Stimulated activated CD8-positive, alpha-beta memory T cell treated with anti-CD3 and anti-CD28 coated beads, Interleukin-12 subunit alpha, Interleukin-12 subunit beta, amount 100 ng/mL, for 24 hours (primary cell): ENCODE data around the gene MTERF2.

ENCODE experiments used
- DNase-seq: peaks from one replicate; pipeline ENCODE4 v3.0.0-alpha.2; 2020; ENCODE audit errors: extremely low read depth

The MTERF2 gene

GRCh38 chr12:106994579-106995220 is 7.8 kb upstream of the MTERF2 start:
- DNase-seq = no peak

DNA sequence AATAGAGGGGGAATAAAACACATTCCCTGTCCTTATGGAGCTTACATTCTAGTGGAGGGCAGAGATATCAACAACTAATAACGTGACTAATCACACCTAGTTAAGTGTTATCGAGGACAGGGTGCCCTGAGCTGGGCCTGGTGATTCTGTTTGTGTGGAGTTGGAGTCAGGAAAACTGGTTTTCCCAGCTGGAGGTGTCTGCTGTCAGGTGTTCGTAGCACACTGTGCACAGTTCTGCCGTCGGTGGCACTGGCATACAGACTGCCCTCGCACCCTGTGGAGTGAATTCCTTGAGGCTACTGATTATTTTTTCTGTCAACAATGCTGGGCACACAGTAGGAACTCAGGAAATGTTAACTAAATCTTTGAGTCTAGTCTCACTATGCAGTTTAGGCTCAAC is 900 bp upstream of the MTERF2 start:
- no peak for DNase-seq

DNA sequence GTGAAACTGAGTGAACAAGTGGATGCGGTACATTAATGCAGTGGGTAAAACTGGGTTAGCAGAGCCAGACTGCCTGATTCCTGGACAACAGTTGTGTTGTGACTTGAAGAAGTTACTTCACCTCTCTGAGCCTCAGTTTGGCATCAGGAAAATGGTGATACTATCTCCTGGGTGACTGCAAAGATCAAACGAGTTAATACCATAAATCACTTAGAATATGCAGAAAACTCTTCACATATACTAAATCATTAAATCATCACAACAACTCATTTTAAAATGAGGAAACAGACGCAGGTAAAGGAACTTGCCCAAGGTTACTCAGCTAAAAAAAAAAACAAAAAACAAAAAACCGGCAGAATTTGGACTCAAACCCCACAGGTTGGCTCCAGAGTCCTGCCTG is 811 bp downstream of the MTERF2 start:
- no peak for DNase-seq

GRCh38 chr12:106985479-106985878 is 1.5 kb downstream of the MTERF2 start:
- DNase-seq = no peak

GRCh38 chr12:106984588-106985137 is 2.3 kb downstream of the MTERF2 start:
- DNase-seq = no peak

- no peak for DNase-seq
These were observed 4.7 kb downstream of the MTERF2 start for GRCh38 chr12:106982229-106982628.

- no peak for DNase-seq
These were observed 5.2 kb downstream of the MTERF2 start for GRCh38 chr12:106981788-106982187.

GRCh38 chr12:106980944-106981343 is 6.0 kb downstream of the MTERF2 start:
- no peak for DNase-seq

- DNase-seq = no peak
These were observed 8.7 kb downstream of the MTERF2 start for GRCh38 chr12:106978035-106978800.

DNA sequence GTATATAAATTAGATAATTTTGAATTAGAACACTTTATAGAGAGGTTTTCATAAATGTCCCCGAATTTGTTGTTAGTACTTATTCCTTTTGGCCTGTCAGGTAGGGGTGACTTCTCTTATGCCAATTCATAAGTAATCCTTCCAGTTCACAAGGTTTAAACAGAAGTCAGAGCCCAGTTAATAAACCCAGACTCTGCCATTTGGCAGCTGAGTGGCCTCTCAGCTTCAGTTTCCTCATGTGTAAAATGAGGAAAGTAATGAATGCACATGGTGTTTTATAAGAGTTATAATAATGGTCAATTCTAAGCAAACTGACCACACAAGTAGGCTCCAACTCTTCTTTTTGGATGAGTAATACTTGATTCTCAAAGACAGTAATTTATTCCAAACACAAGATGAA is 10.3 kb downstream of the MTERF2 start:
- no peak for DNase-seq

DNA sequence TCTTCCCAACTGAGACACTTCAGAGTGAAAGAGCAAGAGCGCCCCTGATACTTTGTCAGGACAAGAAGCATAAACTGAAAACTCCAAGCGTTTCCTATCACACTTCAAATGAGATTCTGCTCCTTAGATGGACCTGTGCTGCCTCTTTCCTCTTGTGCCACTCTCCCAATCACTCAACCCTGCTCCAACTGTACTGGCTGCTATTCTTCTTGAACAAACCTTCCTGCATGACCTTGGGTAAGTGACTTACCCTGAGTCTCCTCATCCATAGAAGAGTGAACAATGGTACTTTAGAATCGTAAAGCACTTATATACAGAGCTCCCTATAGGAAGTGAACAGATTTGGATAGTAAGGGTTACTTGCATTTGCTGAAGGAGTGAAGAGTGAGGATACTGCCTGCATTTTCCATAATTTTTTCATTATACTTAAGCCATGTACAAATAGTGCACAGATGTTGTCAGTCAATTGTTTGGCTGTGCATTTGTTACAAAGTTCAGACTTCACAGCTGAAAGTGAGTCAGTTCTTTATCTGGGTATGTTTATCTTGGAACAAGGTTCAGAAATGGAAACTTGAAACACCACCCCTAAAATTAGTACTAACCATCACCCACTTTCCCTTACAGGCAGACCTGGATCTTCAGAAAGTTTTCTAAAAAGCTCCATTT is 10.8 kb downstream of the MTERF2 start:
- no peak for DNase-seq

DNA sequence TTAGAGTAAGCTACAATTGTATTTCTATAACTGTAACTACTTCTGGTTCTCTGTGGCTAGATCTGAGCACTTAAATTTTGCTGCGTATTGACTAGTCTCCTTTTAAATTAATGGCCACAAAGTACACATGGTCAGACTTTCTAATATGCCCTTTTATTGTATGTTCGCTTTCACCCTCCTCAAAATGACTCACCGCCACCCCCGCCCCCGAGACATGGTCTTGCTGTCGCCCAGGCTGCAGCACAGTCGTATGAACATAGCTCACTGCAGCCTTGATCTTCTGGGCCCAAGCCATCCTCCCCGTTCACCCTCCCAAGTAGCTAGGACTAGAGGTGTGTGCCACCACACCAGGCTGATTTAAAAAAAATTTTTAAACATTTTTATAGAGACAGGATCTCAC is 11.8 kb downstream of the MTERF2 start:
- DNase-seq = no peak

GRCh38 chr12:106974511-106974910 is 12.4 kb downstream of the MTERF2 start:
- no peak for DNase-seq

- DNase-seq = no peak
These were observed 13.4 kb downstream of the MTERF2 start for GRCh38 chr12:106973545-106973944.

- DNase-seq = no peak
These were observed 15.9 kb downstream of the MTERF2 start for GRCh38 chr12:106971065-106971464.

DNA sequence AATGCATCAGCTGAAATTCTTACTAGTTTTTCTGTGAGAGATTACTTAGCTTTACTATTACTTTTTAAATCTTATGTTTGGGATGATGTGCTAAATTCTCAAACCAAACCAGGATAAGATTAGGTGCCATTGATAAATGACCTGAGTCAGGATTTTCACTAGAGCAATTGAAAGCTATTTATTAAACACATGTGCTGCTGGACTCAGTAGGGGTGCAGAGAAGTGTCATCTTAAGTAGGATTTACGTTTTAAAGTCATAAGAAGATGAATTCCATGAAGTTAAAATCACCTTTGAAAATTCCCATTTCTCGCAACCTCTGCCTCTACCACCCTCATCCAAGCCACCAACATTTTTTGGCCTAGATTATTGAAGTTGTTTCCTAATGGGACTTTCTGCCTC is 22.4 kb downstream of the MTERF2 start:
- DNase-seq = no peak

GRCh38 chr12:106962286-106962685 is 24.7 kb downstream of the MTERF2 start:
- DNase-seq = no peak

DNA sequence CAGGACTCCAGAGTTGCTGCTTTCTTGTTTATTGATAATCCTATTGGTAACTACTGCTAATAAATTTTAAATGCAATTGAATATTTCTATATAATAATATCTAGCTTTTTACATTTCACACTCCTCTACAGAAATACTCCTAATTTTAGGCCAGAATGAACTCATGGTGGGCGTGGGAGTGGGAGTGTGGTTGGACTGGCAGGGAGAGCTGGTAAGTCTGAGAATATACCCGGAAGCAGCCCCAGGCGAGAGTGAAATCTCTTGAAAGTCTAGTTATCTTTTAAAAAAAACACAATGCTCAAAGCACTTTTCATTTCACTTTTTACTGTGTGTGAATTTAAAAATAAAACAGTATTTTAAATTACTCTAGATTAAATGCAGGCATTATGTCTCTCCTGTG is 26.5 kb downstream of the MTERF2 start:
- no peak for DNase-seq

- no peak for DNase-seq
These were observed 29.4 kb downstream of the MTERF2 start for GRCh38 chr12:106957583-106957982.

- DNase-seq = no peak
These were observed 30.8 kb downstream of the MTERF2 start for GRCh38 chr12:106956048-106956578.

DNA sequence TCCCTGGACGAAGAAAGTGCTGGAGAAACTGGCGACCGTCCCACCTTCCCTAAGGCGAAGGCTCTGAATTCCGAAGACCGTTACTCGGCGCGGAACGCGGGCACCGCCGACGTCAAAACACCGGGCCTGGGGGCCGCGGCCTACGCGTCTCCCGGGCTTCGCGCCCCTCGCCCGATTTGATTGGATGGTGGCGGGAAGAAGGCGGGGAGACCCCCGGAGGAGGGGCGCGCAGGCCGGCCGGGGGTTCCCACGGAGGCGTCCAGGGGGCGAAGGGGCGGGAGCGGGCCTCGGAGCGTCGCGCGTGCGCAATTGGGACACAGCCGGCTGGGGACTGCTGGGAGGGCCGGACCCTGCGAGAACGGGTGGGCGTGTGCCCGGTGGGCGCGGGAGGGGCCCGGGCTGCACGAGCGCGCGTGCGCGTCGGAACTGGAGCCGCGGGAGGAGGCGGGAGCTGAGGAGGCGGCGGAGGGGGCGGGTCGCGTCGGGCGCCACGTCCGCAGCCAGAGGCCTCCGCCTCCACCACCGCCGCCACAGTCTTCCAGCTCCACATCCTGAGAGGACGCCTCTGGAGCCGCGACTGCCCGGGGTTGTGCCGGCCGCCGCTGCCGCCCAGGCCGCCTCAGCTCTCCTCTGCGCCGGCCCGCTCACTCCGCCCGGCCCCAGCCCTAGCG is 31.4 kb downstream of the MTERF2 start, which contains the start of gene TMEM263:
TMEM263 (plus strand) TSS at position 531 of the 671 bp plus-strand sequence. CDS start 11,210 bp downstream, outside the sequence.
- DNase-seq = peak; percentile 81
